Measurements from ENCODE around the gene WWTR1.

GRCh38 chr3:149647285-149647684, 10.5 kb downstream of the WWTR1 start:
- TF ChIP-seq POLR2A (IDR thresholded peaks at IDR 0.05) (no peak), CTCF (IDR thresholded peaks at IDR 0.05 in 4 of 5, conservative IDR thresholded peaks at IDR 0.05 in 1 of 5) (no peak)
